ENCODE data around the gene SYCP3.

The SYCP3 gene

DNA sequence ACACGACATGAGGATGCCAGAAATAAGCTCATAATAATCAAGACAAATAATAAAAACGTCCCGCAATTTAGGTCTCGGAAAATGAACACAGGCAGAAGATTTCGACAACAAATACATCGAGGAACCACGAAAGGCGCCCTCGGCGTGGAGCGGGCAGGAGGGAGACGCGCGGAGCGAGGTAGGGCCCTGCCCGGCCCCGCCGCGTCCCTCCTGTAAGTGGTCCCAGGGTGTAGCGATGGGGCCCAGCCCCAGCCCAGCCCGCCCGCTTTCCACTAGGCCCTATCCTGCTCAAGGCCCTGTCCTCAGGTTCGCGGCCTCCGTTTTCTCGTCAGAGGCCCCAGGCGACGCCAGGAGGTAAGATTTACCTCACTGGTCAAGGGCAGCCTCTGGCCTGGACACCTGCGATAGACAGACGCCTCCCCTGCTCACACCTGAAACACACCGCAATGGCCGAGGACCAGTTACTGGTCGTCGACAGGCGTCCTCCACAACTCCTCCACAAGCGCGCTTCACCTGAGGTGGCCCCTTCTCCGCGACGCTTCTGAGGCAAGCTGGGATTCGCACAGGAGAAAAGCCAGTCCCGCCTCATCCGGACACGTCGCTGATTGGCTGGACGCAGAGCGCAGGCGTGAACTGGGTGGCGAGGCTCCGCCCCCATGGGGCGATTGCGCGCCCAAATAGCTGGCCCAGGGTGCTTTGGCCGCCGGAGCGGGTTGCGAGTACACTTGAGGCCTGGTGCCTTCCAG, at the start of gene SYCP3:
TSS of gene SYCP3 (minus strand) at position 543 of the 746 bp plus-strand sequence. CDS start 1,527 bp downstream, outside the sequence.
- DNase-seq = no peak

GRCh38 chr12:101785671-101786070, 46.4 kb upstream of the SYCP3 start:
- DNase-seq = no peak

DNA sequence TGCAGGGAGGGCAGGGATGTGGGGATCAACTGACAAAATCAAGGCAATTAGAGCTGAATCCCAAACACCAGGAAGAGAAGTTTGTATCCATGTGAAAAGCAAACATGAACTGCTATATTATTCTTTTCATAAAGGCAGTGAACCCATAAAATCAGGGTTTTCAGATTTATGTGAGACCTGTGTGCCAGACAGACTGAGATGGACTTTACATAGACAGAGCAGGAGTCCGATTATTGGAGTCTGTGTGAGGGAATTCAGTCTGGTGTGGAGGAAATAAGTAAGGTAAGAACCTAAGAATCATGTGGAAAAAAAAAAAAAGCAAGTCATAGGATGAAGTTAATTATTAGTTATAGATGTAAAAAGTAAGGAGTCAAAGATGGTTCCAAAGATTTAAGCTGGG, 45.1 kb upstream of the SYCP3 start:
- DNase-seq = no peak

DNA sequence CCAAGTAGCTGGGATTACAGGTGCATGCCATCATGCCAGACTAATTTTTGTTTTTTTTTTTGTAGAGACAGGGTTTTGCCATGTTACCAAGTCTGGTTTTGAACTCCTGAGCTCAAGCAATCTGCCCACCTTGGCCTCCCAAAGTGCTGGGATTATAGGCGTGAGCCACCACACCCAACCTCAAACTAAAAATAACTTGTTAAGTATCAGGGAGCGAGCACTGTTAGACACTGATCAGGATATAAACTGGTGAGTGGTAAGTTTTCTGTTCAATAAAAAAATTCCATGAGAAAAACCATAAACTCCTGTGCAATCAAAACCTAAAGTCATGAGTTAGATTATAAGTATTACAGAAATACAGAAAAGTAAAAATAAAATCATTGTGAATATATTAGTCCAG, 44.6 kb upstream of the SYCP3 start:
- no peak for DNase-seq

DNA sequence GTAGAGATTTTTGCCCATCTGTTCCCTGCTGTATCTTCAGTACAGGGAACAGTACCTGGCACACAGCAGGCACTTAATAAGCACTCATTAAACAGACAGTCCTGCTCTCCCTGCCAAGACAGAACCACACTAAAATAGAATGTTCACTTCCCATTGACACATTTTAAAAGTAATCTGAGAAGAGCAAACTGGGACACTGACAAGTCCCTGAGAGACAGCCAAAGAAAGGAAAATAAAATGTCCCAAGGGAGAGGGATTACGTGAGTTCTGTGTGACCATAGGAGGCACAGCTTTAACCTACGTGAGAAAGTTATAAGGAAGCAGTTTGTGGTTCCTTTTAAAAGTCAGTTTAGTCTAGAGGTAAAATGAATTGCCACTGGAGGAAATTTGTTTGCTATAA, 43.9 kb upstream of the SYCP3 start:
- no peak for DNase-seq

GRCh38 chr12:101782273-101782731, 43.0 kb upstream of the SYCP3 start:
- peak; percentile 62 for DNase-seq

GRCh38 chr12:101781834-101782233, 42.6 kb upstream of the SYCP3 start:
- peak; percentile 61 for DNase-seq

DNA sequence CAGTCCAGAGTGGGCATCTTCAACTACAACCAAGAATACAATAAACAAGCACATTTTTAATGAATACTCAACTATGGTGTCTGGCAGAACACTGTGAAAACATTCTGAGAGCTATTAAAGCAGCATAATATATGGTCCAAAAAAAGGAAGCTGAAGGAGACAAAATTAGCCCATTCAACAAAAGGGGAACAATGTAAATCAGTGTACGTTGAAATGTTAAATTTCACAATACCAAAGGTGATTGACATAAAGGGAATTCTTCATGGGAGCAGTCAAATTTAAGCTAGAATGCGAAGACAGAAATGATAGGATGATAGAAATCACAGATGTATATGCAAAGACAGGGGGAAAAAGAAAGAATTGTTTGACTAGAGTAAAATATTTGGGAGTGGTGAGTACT, 41.3 kb upstream of the SYCP3 start:
- no peak for DNase-seq

DNA sequence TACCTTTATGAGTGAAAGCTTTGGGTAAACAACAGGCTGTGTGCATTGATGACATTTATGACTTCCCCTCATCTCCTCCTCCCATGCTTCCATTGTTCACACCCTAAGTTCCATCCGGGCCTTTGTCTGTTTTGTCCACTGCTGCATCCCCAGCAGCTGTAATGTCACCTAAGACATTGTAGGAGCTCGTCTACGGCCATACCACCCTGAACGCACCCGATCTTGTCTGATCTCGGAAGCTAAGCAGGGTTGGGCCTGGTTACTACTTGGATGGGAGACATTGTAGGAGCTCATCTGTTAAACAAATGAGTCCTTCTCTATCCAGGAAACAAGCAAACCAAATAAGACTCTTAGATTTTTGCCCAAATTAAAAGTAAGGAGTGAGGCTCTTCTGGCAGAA, 40.4 kb upstream of the SYCP3 start:
- no peak for DNase-seq

GRCh38 chr12:101779200-101779599, 39.9 kb upstream of the SYCP3 start:
- DNase-seq = no peak

GRCh38 chr12:101777978-101778377, 38.7 kb upstream of the SYCP3 start:
- no peak for DNase-seq

GRCh38 chr12:101777485-101777884, 38.2 kb upstream of the SYCP3 start:
- DNase-seq = no peak

- no peak for DNase-seq
Measured at GRCh38 chr12:101775816-101776215, 36.6 kb upstream of the SYCP3 start.

DNA sequence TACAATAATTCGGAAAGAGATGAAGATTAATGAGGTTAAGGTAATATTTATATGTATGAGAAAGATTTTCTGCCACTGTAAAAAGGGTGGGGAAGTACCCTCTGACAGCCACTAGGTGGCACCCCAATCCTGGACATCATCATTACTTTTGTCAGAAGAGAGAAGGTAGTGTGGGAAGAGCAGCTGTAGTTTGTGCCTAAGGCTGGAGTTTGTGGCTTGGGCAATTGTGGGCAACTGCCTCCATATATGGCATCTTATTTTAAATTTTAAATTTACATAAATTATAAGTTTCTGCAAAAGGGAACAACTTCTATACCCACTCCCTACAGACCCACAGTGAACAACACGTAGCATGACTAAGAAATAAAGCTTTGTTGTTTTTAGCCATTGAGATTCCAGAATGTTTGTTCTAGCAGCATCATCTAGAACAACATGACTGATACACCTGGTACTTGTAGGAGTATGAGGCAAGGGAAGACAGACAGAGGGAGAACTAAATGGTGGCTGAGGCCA, 34.4 kb upstream of the SYCP3 start:
- DNase-seq = peak; percentile 83

DNA sequence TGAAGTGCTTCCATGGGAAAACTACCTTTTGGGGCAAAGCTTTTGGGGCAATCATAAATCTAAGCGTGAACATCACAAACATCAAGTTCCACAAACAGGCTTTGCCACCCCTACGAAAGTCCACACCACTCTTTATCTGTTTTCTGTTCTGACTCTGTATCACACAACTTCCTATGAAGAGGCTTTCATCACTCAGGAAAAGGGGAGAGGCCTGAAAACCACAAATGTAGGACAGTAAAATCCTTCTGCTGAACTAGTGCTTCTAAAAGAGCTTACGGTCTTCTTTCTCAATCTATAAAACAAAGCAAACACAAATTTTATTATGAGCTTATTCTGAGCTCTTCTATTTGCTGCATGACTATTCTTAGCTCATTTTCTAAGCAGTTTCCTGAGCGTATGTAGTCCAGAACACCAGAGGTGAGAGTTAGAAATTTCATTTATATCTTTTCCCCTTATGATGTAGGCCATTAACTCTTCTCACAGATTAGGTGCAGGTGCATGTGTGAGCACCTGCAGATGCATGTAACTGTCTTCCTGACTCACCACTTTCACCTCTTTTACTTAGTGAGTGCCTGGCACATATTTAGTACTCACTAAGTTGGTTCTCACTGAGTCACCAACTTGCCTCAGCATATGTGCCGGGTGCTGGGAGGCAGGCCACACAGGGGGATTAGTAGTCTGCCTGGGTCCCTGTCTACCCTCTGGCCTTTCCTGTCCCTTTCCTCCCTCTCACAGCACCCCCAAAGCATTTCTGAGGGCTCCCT, 32.9 kb upstream of the SYCP3 start:
- peak; percentile 58 for DNase-seq

GRCh38 chr12:101769865-101770264, 30.6 kb upstream of the SYCP3 start:
- no peak for DNase-seq

DNA sequence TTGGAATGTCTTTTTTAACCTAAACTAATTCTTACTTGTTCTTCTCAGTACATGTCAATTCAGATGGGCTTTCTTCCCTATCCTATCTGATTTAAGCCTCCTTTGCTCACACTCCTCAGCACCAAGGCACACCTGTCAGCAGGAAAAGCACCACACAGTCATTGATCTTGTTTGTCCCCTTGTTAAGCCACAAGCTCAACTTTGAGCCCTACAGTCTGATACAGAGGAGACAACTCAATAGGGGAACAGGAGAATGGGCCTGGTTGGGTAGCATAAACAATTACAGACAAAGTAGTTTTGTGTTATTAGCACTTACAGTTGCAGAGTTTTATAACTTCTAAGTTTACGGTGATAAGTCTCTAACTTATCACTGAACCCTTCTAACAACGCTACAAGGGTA, 29.5 kb upstream of the SYCP3 start:
- no peak for DNase-seq

GRCh38 chr12:101767537-101767936, 28.3 kb upstream of the SYCP3 start:
- DNase-seq = no peak

DNA sequence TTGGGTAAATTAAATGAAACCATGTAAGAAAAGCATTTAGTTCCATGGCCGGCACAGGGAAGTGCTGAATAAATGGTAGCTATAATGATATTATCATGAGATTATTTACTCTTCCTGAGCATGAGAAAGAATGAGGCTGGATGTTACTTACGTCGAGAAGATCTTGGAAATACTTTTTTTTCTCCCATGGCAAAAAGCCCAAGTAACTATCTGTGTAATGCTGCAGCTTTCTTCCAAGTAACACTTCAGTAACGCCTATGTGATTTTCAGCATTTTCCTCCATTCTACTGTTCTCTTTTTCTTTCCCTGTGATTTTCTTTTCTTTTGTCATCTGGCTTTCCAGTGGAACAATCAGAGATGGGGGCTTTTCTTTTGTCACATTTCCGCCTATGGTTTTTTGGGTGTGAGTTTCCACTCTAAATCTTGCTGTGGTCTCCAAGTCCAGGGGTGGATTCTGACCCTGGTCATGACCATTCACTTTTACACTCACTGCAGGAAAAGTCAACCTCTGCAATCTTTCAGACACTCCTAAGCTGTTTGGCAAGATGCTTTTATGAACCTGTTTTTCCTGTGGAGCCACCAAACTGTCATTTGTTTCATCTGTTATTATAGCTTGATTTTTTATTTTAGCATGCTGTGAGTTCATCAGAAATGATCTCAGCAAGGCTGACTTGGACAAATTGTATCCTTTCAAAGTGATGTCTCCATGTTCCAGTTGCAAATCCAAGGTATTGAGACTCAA, 25.0 kb upstream of the SYCP3 start:
- DNase-seq = no peak

GRCh38 chr12:101763246-101763931, 24.1 kb upstream of the SYCP3 start:
- no peak for DNase-seq

DNA sequence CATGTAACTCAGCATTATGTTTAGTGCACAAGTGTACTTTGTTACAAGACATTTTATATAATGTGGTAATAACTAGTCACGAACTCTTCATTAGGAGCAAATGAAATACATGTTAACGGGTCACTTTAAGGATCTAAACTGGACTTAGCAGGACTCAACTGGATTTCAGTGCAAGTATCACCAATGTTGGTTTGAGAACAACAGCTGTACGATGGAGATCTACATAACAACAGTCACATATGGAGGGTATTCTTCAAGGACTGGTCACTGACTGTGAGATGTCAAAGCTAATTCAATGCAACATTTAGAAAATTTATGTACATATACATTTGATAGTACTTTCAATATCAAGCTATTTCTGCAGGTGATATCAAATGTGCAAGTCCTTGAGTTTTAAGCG, 22.5 kb upstream of the SYCP3 start:
- DNase-seq = no peak

DNA sequence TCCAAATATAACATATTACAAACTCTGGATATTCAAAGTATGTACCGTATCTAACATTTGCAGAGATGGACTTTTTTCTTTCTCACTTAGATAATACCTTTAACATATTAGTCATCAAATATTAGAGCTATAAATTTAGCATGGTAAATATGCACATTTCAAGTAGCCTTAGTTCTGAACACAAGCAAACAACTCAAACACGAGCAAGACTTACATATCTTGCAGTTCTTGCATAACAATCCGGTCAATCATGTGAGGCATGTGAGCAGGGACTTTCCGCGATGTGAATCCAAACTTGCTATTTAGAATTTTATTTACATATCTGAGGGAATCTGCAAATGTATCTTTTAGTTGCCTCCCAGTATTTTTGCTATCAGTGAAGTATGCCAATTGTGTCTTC, 22.1 kb upstream of the SYCP3 start:
- no peak for DNase-seq

All from activated CD4-positive, alpha-beta T cell treated with anti-CD3 and anti-CD28 coated beads, Interleukin-2, Interleukin-6, amounts not matched to agents 100 ng/mL and 50 ng/mL, durations not matched to agents 16 hours and 8 hours (primary cell).